Measurements from ENCODE around the gene CCDC188. TPM values are rescaled to one million over a fixed set of nuclear protein-coding genes. Genes with fewer than 3 reads are reported as not detected.

Gene CCDC188
- total and polyA plus RNA-seq, 2 of the 13 experiments (the other 11 are each of a cell fraction or from before 2014, with no cell fraction given), result not detected

- TF ChIP-seq CBX1 (IDR thresholded peaks at IDR 0.05; ENCODE audit: low read depth), result no peak
Observed at GRCh38 chr22:20170170-20170569, 19.3 kb upstream of the CCDC188 start (continued).

- H3K4me1 ChIP-seq (ENCODE audit: insufficient read depth, low read length), result peaks cover 6% of the 10 kb centered on the region; the same call in 1 of the 2 replicates
- no peaks in the 10 kb centered on the region for H3K79me2 ChIP-seq (ENCODE audit: insufficient read depth, low read length)
- BruUV-seq (replicated peaks), result no TSS peak
- H3K9ac ChIP-seq (ENCODE audit: insufficient read depth, low read depth, low read length), result no peak overlapping the region
- no peaks in the 10 kb centered on the region for H3K36me3 ChIP-seq (replicated peaks in 1 of 2; ENCODE audit: control insufficient read depth in 1 of 2, insufficient read depth in 2 of 2, low read length in 2 of 2)
- H3K27ac ChIP-seq (ENCODE audit: extremely low read length, insufficient read depth, low read length), result no peak overlapping the region
- DNase-seq (ENCODE audit: low spot score) (no peak), ATAC-seq (no peak), FAIRE-seq (no peak)
- peaks cover 3% of the 10 kb centered on the region; the same call in 1 of the 2 replicates for H4K20me1 ChIP-seq (ENCODE audit: insufficient read depth, low read length)
- in situ Hi-C loops (cut with HindIII; ENCODE audit: extremely low pct_ligation_motif_present, low pct_unique_long_range_greater_than_20kb), result loop anchor here (25.0 kb wide), 1 partner anchor 1207 kb away; no protein-coding TSS in a partner anchor
- no peaks in the 10 kb centered on the region for H3K9me3 ChIP-seq (ENCODE audit: low read length)
- H2AFZ ChIP-seq (ENCODE audit: low read length), result no peak overlapping the region
- H3K4me2 ChIP-seq (ENCODE audit: low read depth, low read length), result no peak overlapping the region
- 40% methylated on average over 5 of the region's 10 CpGs for WGBS (ENCODE audit: low lambda C conversion rate)
- CTCF ChIA-PET (ENCODE audit: low intra/inter-chr PET ratio, low total read pairs), result no interaction called here
- intact Hi-C loops (cut with micrococcal nuclease; ENCODE audit: unreplicated experiment), result no loop called here
- H3K4me3 ChIP-seq (replicated peaks in 1 of 3; ENCODE audit: insufficient read depth in 1 of 3, low read depth in 2 of 3, low read length in 3 of 3), result no peak overlapping the region
- peaks cover 21 to 74% of the 10 kb centered on the region in 2 experiments for H3K27me3 ChIP-seq (ENCODE audit: control insufficient read depth in 1 of 2, insufficient read depth in 2 of 2, low read length in 2 of 2)
- POLR2A ChIA-PET, result no interaction called here
- no peak for TF ChIP-seq ZNF235 (CRISPR knock-in tag; IDR thresholded peaks at IDR 0.05; ENCODE audit: borderline replicate concordance)
- TF ChIP-seq TIGD3 (CRISPR knock-in tag; IDR thresholded peaks at IDR 0.05; ENCODE audit: borderline replicate concordance), result no peak
- TF ChIP-seq ARID3A (IDR thresholded peaks at IDR 0.05; ENCODE audit: low read depth, low read length), result no peak
- TF ChIP-seq FOXC1 (CRISPR knock-in tag; IDR thresholded peaks at IDR 0.05; ENCODE audit: borderline replicate concordance), result no peak
- no peak for TF ChIP-seq FUBP1 (CRISPR knock-in tag; IDR thresholded peaks at IDR 0.05; ENCODE audit: borderline replicate concordance)
- no peak for TF ChIP-seq ZNF431 (CRISPR knock-in tag; IDR thresholded peaks at IDR 0.05; ENCODE audit: borderline replicate concordance, low read depth)
- no peak for TF ChIP-seq ZNF672 (CRISPR knock-in tag; IDR thresholded peaks at IDR 0.05)
- no peak for TF ChIP-seq BHLHE40 (IDR thresholded peaks at IDR 0.05; ENCODE audit: low read length)
- no peak for TF ChIP-seq ZNF883 (CRISPR knock-in tag; IDR thresholded peaks at IDR 0.05; ENCODE audit: not compliant biosample characterization)
- no peak for TF ChIP-seq THYN1 (CRISPR knock-in tag; IDR thresholded peaks at IDR 0.05; ENCODE audit: borderline replicate concordance, low read depth)
- TF ChIP-seq MYC (CRISPR knock-in tag; IDR thresholded peaks at IDR 0.05; ENCODE audit: borderline replicate concordance), result no peak
- no peak for TF ChIP-seq UBTF (CRISPR knock-in tag; IDR thresholded peaks at IDR 0.05)
- TF ChIP-seq AHR (CRISPR knock-in tag; IDR thresholded peaks at IDR 0.05), result no peak
- no peak for TF ChIP-seq IRF2 (CRISPR knock-in tag; IDR thresholded peaks at IDR 0.05)
- no peak for TF ChIP-seq HIVEP1 (CRISPR knock-in tag; IDR thresholded peaks at IDR 0.05)
Observed at GRCh38 chr22:20169253-20169822, 18.5 kb upstream of the CCDC188 start.
